Prostate gland (tissue), 2 donors: ENCODE data around the gene NCCRP1.

ENCODE experiments used
- CTCF ChIP-seq, 4 experiments: fragments of 200-600 bp in 2 of 4; fragments of 450-650 bp in 2 of 4; sonication (generic) in 2 of 4; IDR thresholded peaks; 1 replicate in 3 of 4; 2 replicates in 1 of 4; pipeline ENCODE4 v1.5.1; 2016 to 2019; ENCODE audit warnings: antibody characterized with exemption in 4 of 4, mild to moderate bottlenecking in 2 of 4, moderate library complexity in 2 of 4
- POLR2A ChIP-seq: fragments of 450-650 bp; IDR thresholded peaks from one replicate; pipeline ENCODE4 v1.6.1; 2016; ENCODE audit warnings: antibody characterized with exemption, mild to moderate bottlenecking
- POLR2AphosphoS5 ChIP-seq: sonication (generic); formaldehyde crosslinking; IDR thresholded peaks from one replicate; pipeline ENCODE4 v1.6.1; 2017; ENCODE audit warnings: antibody characterized with exemption

- no peak for TF ChIP-seq CTCF (IDR thresholded peaks at IDR 0.05)
- TF ChIP-seq POLR2AphosphoS5: no peak
- no peak for TF ChIP-seq POLR2A
Observed at GRCh38 chr19:39181500-39182173, 15.1 kb upstream of the NCCRP1 start.
